ENCODE measurements around the gene RRAS. TPM values are rescaled to one million over a fixed set of nuclear protein-coding genes. Genes with fewer than 3 reads are reported as not detected.

The RRAS gene
- total RNA-seq, 4 donors from 2014 or later: 12.9 to 28.8 (median 18.6) TPM

DNA sequence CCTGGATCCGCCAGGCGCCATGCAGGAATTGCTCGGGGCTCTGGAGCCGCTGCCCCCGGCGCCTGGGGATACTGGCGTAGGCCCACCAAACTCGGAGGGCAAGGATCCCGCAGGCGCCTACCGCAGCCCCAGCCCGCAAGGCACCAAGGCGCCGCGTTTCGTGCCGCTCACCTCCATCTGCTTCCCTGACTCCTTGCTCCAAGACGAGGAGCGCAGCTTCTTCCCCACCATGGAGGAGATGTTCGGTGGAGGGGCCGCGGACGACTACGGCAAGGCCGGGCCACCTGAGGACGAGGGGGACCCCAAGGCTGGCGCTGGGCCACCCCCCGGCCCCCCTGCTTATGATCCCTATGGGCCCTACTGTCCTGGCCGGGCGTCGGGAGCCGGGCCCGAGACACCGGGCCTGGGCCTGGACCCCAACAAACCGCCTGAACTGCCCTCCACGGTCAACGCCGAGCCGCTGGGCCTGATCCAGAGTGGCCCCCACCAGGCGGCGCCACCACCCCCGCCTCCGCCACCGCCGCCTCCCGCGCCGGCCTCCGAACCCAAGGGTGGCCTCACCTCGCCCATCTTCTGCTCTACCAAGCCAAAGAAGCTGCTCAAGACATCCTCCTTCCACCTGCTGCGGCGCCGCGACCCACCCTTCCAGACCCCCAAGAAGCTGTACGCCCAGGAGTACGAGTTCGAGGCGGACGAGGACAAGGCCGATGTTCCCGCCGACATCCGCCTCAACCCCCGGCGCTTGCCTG lies 42.8 kb downstream of the RRAS start:
- 96% methylated on average over 33 of the region's 65 CpGs for WGBS
- no peak for DNase-seq (ENCODE audit: low spot score in 2 of 2)

GRCh38 chr19:49596407-49596806 lies 43.5 kb downstream of the RRAS start:
- DNase-seq (ENCODE audit: low spot score in 2 of 2): no peak
- H3K9me3 ChIP-seq: no peaks in the 10 kb centered on the region
- peaks cover 70% of the 10 kb centered on the region for H3K36me3 ChIP-seq
- H3K27ac ChIP-seq: no peak overlapping the region
- 93% methylated on average over 15 of the region's 15 CpGs for WGBS
- TF ChIP-seq POLR2A (IDR thresholded peaks at IDR 0.05): no peak
- H3K4me3 ChIP-seq: no peak overlapping the region
- peaks cover 26% of the 10 kb centered on the region for H3K4me1 ChIP-seq
- no peaks in the 10 kb centered on the region for H3K27me3 ChIP-seq

More for the DNA sequence above, 42.8 kb downstream of the RRAS start:
- TF ChIP-seq POLR2A (IDR thresholded peaks at IDR 0.05) (no peak), POLR2AphosphoS5 (IDR thresholded peaks at IDR 0.05) (no peak), EP300 (IDR thresholded peaks at IDR 0.05) (no peak)
- TF ChIP-seq, protein P1, sequence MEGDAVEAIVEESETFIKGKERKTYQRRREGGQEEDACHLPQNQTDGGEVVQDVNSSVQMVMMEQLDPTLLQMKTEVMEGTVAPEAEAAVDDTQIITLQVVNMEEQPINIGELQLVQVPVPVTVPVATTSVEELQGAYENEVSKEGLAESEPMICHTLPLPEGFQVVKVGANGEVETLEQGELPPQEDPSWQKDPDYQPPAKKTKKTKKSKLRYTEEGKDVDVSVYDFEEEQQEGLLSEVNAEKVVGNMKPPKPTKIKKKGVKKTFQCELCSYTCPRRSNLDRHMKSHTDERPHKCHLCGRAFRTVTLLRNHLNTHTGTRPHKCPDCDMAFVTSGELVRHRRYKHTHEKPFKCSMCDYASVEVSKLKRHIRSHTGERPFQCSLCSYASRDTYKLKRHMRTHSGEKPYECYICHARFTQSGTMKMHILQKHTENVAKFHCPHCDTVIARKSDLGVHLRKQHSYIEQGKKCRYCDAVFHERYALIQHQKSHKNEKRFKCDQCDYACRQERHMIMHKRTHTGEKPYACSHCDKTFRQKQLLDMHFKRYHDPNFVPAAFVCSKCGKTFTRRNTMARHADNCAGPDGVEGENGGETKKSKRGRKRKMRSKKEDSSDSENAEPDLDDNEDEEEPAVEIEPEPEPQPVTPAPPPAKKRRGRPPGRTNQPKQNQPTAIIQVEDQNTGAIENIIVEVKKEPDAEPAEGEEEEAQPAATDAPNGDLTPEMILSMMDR (IDR thresholded peaks at IDR 0.05): no peak
- peaks cover 77% of the 10 kb centered on the region for H3K36me3 ChIP-seq
- no peaks in the 10 kb centered on the region for H3K27me3 ChIP-seq
- H3K9me3 ChIP-seq: no peaks in the 10 kb centered on the region
- no peak overlapping the region for H3K27ac ChIP-seq
- no peak overlapping the region for H3K4me3 ChIP-seq
- peaks cover 24% of the 10 kb centered on the region for H3K4me1 ChIP-seq

GRCh38 chr19:49595819-49596404 lies 44.0 kb downstream of the RRAS start:
- 89% methylated on average over 9 of the region's 32 CpGs for WGBS
- TF ChIP-seq EP300 (IDR thresholded peaks at IDR 0.05): no peak
- TF ChIP-seq POLR2A (IDR thresholded peaks at IDR 0.05): no peak
- no peak for TF ChIP-seq POLR2AphosphoS5 (IDR thresholded peaks at IDR 0.05)
- TF ChIP-seq, protein P1 (IDR thresholded peaks at IDR 0.05): no peak

DNA sequence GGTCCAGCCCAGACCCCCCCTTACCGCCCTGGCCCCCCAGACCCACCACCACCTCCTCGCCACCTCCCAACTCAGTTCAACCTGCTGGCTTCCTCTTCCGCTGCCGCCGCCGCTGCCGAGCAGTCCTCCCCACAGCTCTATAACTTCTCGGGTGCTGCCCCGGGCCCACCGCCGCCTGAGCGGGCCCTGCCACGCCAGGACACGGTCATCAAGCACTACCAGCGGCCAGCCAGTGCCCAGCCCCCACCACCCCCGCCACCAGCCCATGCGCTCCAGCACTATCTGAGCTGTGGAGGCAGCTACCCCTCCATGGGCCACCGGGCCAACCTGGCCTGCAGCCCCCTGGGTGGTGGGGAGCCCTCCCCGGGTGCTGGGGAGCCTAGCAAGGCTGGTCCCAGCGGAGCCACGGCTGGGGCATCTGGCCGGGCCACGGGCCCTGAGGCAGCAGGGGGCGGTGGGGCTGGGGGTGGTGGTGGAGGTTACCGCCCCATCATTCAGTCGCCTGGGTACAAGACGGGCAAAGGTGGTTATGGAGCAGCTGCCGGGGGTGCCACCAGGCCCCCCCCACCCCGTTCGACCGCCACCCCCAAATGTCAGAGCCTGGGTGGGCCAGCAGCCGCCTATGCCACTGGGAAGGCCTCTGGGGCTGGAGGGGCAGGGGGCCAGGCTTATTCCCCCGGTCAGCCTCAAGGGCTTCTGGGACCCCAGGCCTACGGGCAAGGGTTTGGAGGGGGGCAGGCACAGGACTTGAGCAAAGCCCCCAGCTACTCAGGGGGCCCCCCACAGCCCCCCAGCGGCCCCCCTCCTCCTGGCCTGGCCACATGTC lies 44.7 kb downstream of the RRAS start:
- H3K9me3 ChIP-seq: no peaks in the 10 kb centered on the region
- DNase-seq (ENCODE audit: low spot score in 2 of 2): no peak
- peaks cover 31% of the 10 kb centered on the region for H3K4me1 ChIP-seq
- H3K4me3 ChIP-seq: no peak overlapping the region
- TF ChIP-seq POLR2A (IDR thresholded peaks at IDR 0.05) (no peak), EP300 (IDR thresholded peaks at IDR 0.05) (no peak), POLR2AphosphoS5 (IDR thresholded peaks at IDR 0.05) (no peak)
- TF ChIP-seq, protein P1 (IDR thresholded peaks at IDR 0.05): no peak
- H3K27me3 ChIP-seq: no peaks in the 10 kb centered on the region
- H3K36me3 ChIP-seq: peaks cover 62% of the 10 kb centered on the region
- no peak overlapping the region for H3K27ac ChIP-seq
- 95% methylated on average over 13 of the region's 35 CpGs for WGBS

More at GRCh38 chr19:49595819-49596404, 44.0 kb downstream of the RRAS start:
- Histone ChIP-seq H3K4me3 (no peak overlapping the region), H3K36me3 (peaks cover 65% of the 10 kb centered on the region), H3K27me3 (no peaks in the 10 kb centered on the region), H3K4me1 (peaks cover 26% of the 10 kb centered on the region), H3K27ac (no peak overlapping the region), H3K9me3 (no peaks in the 10 kb centered on the region)
- no peak for DNase-seq (ENCODE audit: low spot score in 2 of 2)

DNA sequence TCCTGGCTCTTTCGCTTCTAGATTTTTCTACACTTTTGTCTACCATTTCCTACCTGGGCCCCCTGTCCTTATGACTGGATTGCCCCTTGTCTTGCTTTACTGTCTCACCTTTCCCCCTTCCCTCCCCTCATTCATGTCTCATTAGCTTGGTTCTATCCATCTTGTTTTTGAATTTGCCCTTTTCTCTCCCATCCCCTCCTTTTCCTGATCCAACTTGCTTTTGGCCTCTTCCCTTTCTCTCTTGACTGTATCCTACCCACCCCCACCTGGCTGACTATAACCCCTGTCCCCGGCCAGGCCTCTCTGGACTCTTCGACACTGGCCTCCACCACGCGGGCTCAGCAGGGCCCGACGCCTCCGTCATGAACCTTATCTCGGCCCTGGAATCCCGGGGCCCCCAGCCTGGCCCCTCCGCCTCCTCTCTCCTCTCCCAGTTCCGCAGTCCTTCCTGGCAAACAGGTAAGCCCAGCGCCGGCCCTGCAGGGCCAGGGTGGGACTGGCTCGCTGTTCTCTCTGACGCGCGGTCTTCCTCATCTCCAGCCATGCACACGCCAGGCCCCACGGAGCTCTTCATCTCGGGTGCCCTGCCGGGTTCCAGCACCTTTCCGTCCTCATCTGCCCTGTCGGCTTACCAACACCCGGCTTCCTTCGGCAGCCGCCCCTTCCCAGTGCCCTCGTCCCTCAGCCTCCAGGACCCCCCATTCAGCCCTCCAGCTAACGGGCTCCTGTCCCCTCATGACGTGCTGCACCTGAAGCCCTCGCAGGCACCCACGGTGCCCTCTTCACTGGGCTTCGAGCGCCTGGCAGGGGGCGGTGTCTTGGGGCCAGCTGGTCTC lies 45.6 kb downstream of the RRAS start:
- no peak for DNase-seq (ENCODE audit: low spot score in 2 of 2)

More for the DNA sequence above, 45.6 kb downstream of the RRAS start:
- no peak for TF ChIP-seq EP300 (IDR thresholded peaks at IDR 0.05)
- no peak for TF ChIP-seq POLR2A (IDR thresholded peaks at IDR 0.05)
- TF ChIP-seq, protein P1 (IDR thresholded peaks at IDR 0.05): no peak
- no peak for TF ChIP-seq POLR2AphosphoS5 (IDR thresholded peaks at IDR 0.05)
- Histone ChIP-seq H3K9me3 (no peaks in the 10 kb centered on the region), H3K4me1 (peaks cover 37% of the 10 kb centered on the region), H3K27me3 (no peaks in the 10 kb centered on the region), H3K36me3 (peaks cover 55% of the 10 kb centered on the region), H3K4me3 (no peak overlapping the region), H3K27ac (peak overlapping the region; percentile 91)
- WGBS: 94% methylated on average over 35 of the region's 35 CpGs

Data from suprapubic skin (tissue), 4 donors.